ENCODE measurements around the gene OXCT1. TPM values are rescaled to one million over a fixed set of nuclear protein-coding genes. Genes with fewer than 3 reads are reported as not detected.
A peak's percentile ranks its signal among the peaks of the same experiment; 100 is the strongest.

OXCT1 gene
- total and polyA plus RNA-seq, 2 of the 4 experiments (the other 2 are of a cell fraction): 14.2 to 16.3 TPM

GRCh38 chr5:41820150-41820549, 50.1 kb downstream of the OXCT1 start:
- DNase-seq (no peak), ATAC-seq (ENCODE audit: low read depth) (no peak)
- Histone ChIP-seq H3K56ac (ENCODE audit: extremely low read depth, insufficient read depth, low read length) (no peak overlapping the region), H3K14ac (replicated peaks; ENCODE audit: low read depth, low read length) (no peak overlapping the region), H4K5ac (ENCODE audit: low read depth, low read length) (no peak overlapping the region), H3K4ac (ENCODE audit: low read depth, low read length) (no peak overlapping the region), H3K27ac (ENCODE audit: insufficient read depth, low read length) (no peak overlapping the region), H3K18ac (ENCODE audit: low read depth, low read length) (no peak overlapping the region), H2BK15ac (ENCODE audit: low read depth, low read length) (no peak overlapping the region), H3K27me3 (ENCODE audit: control insufficient read depth, insufficient read depth, low read length) (no peaks in the 10 kb centered on the region), H3K36me3 (ENCODE audit: control insufficient read depth, insufficient read depth, low read length) (no peaks in the 10 kb centered on the region), H4K91ac (ENCODE audit: insufficient read depth, low read depth, low read length) (no peak overlapping the region), H3K9ac (ENCODE audit: low read depth, low read length) (no peak overlapping the region), H3K9me3 (ENCODE audit: control insufficient read depth, insufficient read depth, low read length) (no peaks in the 10 kb centered on the region), H2AFZ (replicated peaks; ENCODE audit: low read length, poor library complexity) (no peak overlapping the region), H2BK20ac (ENCODE audit: low read depth, low read length) (no peak overlapping the region), H3K4me2 (ENCODE audit: low read depth, low read length) (no peak overlapping the region), H4K20me1 (ENCODE audit: insufficient read depth, low read length) (no peaks in the 10 kb centered on the region), H2AK5ac (ENCODE audit: low read depth, low read length) (no peak overlapping the region), H3K4me3 (ENCODE audit: insufficient read depth, low read depth, low read length) (no peak overlapping the region), H3K4me1 (ENCODE audit: control insufficient read depth, insufficient read depth, low read length) (no peaks in the 10 kb centered on the region), H2AK9ac (replicated peaks; ENCODE audit: low read depth, low read length, poor library complexity) (no peak overlapping the region), H4K8ac (ENCODE audit: low read depth in 2 of 2, low read length in 2 of 2) (no peak overlapping the region), H3K79me1 (ENCODE audit: low read depth in 1 of 2, low read length in 2 of 2) (0 out of 4 replicates have a peak, but pooled peaks cover 0 to 3% of the 10 kb centered on the region in 2 experiments), H3K23ac (ENCODE audit: low read depth, low read length) (no peak overlapping the region), H3K9me1 (ENCODE audit: insufficient read depth, low read length) (no peaks in the 10 kb centered on the region), H2BK5ac (ENCODE audit: low read depth, low read length, poor library complexity, severe bottlenecking) (no peak overlapping the region), H2BK120ac (ENCODE audit: low read depth, low read length) (no peak overlapping the region)
- POLR2A ChIA-PET (ENCODE audit: unreplicated experiment): no interaction called here
- intact Hi-C loops (cut with micrococcal nuclease) (no loop called here), dilution Hi-C loops (cut with HindIII; ENCODE audit: low sequenced_read_pairs, unreplicated experiment) (no loop called here), in situ Hi-C loops (cut with MboI; ENCODE audit: low sequenced_read_pairs) (no loop called here)
- BruUV-seq (replicated peaks): no TSS peak
- no CpG with 5 or more reads among the region's 2 CpGs for WGBS, 2 experiments (ENCODE audit: extremely low coverage in 2 of 2, insufficient read length in 1 of 2)
- CTCF ChIA-PET: no interaction called here
- TF ChIP-seq CEBPB (IDR thresholded peaks at IDR 0.05; ENCODE audit: low read depth, low read length): peak; percentile 93
- TF ChIP-seq FOS (IDR thresholded peaks at IDR 0.05; ENCODE audit: low read depth, low read length): no peak
